Activated B cell treated with CpG ODN at 0.5 μM for 24 hours (primary cell): ENCODE measurements around the gene CEP162. TPM values are rescaled to one million over a fixed set of nuclear protein-coding genes. Genes with fewer than 3 reads are reported as not detected.
A peak's percentile ranks its signal among the peaks of the same experiment; 100 is the strongest.

ENCODE experiments used
- ATAC-seq: fragments of 200-7000 bp; cut with Tn5 transposase; one replicate; pipeline ENCODE4 v1.10.0; 2021; ENCODE audit warnings: low read depth, mild to moderate bottlenecking, moderate library complexity
- CTCF ChIA-PET: fragments of 350-600 bp; sonication (Branson Sonifier 250); formaldehyde crosslinking; loops from one replicate; lab custom pipeline; 2021; ENCODE audit warnings: antibody characterized with exemption; lab: Charles Lee
- POLR2A ChIA-PET: fragments of 350-600 bp; sonication (Branson Sonifier 250); formaldehyde crosslinking; loops from one replicate; lab custom pipeline; 2021; ENCODE audit warnings: antibody characterized with exemption; lab: Charles Lee
- DNase-seq: peaks from one replicate; pipeline ENCODE4 v3.0.0; 2022
- H3K27ac Mint-ChIP-seq: one replicate; pipeline ENCODE4 v1.8.0; 2020; ENCODE audit warnings: mixed read lengths
- H3K27me3 Mint-ChIP-seq: one replicate; pipeline ENCODE4 v1.8.0; 2021; ENCODE audit warnings: mixed read lengths
- H3K36me3 Mint-ChIP-seq: one replicate; pipeline ENCODE4 v1.8.0; 2021; ENCODE audit warnings: low read depth, mixed read lengths
- H3K4me1 Mint-ChIP-seq: one replicate; pipeline ENCODE4 v1.8.0; 2021; ENCODE audit warnings: mixed read lengths
- H3K4me3 Mint-ChIP-seq: one replicate; pipeline ENCODE4 v1.8.0; 2020; ENCODE audit warnings: mild to moderate bottlenecking, mixed read lengths
- H3K9me3 Mint-ChIP-seq: one replicate; pipeline ENCODE4 v1.8.0; 2020; ENCODE audit warnings: mixed read lengths
- intact Hi-C: fragments of 100-400 bp; cut with micrococcal nuclease; formaldehyde crosslinking; loops from one replicate; pipeline ENCODE4 v1.15.1; 2024
- total RNA-seq: library from RNA; stranded (reverse); gene quantifications from 2 replicates; pipeline ENCODE4 v1.2.3, GENCODE V29; 2022
- TF ChIP-seq, protein P1 (sequence below): fragments of 200-600 bp; IDR thresholded peaks from one replicate; pipeline ENCODE4 v1.8.0; 2022; ENCODE audit warnings: antibody characterized with exemption, mild to moderate bottlenecking

Gene CEP162, protein sequence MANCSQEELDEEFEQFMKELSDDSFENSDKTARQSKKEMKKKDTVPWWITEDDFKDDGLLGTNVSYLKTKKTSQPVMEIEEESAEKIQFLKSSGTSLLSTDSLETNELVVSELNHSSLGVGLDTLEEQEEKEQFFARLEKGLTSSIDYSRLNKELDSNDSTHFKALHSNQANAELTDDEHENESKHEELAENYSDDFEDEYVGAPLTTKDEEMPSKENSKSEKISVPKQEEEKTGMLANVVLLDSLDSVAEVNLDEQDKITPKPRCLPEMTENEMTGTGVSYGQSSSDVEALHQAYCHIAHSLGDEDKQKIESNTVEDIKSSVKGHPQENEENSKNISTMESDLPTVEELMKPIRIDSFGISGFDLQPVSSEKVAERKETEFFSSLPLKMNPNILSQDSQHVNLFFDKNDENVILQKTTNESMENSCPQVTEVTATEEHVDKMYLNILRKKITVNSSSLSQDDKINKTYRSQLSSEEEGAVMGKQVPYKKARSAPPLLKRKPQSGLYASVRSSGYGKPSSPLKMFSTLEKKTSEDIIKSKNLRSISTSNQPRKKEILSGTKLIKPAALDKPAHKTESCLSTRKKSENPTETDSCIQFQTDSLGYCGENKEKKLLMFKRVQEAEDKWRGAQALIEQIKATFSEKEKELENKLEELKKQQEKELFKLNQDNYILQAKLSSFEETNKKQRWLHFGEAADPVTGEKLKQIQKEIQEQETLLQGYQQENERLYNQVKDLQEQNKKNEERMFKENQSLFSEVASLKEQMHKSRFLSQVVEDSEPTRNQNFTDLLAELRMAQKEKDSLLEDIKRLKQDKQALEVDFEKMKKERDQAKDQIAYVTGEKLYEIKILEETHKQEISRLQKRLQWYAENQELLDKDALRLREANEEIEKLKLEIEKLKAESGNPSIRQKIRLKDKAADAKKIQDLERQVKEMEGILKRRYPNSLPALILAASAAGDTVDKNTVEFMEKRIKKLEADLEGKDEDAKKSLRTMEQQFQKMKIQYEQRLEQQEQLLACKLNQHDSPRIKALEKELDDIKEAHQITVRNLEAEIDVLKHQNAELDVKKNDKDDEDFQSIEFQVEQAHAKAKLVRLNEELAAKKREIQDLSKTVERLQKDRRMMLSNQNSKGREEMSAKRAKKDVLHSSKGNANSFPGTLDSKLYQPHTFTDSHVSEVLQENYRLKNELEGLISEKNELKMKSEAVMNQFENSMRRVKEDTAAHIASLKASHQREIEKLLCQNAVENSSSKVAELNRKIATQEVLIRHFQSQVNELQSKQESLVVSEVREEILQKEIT (N-terminal part only)
- total RNA-seq: 7.9 and 13.8 TPM in 2 replicates

DNA sequence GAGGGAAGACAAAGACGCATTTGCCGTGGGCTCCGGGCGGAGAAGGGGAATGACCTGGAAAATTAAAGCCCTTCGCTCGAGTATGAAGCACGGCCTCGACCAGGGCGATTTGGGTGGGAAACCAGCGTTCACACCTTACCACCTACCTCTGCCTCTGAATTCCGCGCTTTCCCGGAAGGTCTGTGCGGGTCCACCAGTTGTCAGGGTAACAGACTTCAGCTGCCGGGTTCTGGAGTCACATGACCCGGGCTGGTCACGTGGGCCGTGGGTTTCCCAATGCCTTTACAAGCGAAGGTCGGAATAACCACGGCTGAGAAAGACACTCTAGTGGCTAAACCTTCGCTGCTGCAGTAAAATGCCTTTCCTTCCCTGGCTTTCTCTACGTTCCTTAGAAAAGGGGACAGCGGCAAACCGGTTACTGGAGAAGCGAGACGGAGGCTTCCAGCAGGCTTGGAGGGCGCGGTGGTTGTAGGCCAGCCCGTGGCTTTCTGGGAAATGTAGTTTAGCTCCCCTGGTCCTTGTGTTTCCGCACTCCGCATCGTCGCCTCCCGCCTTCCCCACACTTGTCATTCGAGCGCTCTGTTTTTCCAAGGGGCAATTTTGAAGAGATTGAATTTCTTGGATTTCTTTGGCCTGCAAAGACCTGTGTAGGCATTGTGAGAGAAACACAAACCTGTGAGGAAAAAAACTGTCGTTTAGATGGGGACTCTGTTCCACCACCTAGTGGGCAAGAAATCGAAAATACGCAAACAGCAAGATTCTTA, at the start of gene CEP162:
CEP162 (minus strand) TSS at position 210 of the 764 bp plus-strand sequence. CDS start 1,250 bp downstream, outside the sequence.
- CTCF ChIA-PET: interaction anchor here (0.7 to 3.2 kb wide), 8 partner anchors 10 to 1160 kb away, joined by 3 to 17 read pairs (median 4); partner anchors contain the start of genes CYB5R4 and DOP1A

GRCh38 chr6:84274856-84275255, 47.4 kb upstream of the CEP162 start:
- no peaks in the 10 kb centered on the region for H3K36me3 Mint-ChIP-seq

More for the DNA sequence above, at the start of gene CEP162:
- peaks cover 7% of the 10 kb centered on the region for H3K36me3 Mint-ChIP-seq
- H3K27me3 Mint-ChIP-seq: peaks cover 13% of the 10 kb centered on the region
- no peaks in the 10 kb centered on the region for H3K9me3 Mint-ChIP-seq
- H3K4me1 Mint-ChIP-seq: peaks cover 19% of the 10 kb centered on the region
- peak within 1 kb of the TSS; percentile 99 for H3K4me3 Mint-ChIP-seq
- peak; percentile 92 for ATAC-seq
- POLR2A ChIA-PET: interaction anchor here (1.0 to 2.3 kb wide), 3 partner anchors 338 to 1415 kb away, joined by 3 to 21 read pairs (median 4); partner anchors contain the start of genes CYB5R4 and SYNCRIP
- H3K27ac Mint-ChIP-seq: peak within 1 kb of the TSS; percentile 95
- peak; percentile 82 for DNase-seq
- TF ChIP-seq, protein P1, sequence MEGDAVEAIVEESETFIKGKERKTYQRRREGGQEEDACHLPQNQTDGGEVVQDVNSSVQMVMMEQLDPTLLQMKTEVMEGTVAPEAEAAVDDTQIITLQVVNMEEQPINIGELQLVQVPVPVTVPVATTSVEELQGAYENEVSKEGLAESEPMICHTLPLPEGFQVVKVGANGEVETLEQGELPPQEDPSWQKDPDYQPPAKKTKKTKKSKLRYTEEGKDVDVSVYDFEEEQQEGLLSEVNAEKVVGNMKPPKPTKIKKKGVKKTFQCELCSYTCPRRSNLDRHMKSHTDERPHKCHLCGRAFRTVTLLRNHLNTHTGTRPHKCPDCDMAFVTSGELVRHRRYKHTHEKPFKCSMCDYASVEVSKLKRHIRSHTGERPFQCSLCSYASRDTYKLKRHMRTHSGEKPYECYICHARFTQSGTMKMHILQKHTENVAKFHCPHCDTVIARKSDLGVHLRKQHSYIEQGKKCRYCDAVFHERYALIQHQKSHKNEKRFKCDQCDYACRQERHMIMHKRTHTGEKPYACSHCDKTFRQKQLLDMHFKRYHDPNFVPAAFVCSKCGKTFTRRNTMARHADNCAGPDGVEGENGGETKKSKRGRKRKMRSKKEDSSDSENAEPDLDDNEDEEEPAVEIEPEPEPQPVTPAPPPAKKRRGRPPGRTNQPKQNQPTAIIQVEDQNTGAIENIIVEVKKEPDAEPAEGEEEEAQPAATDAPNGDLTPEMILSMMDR: no peak
- intact Hi-C loops: loop anchor here (1.0 to 10.0 kb wide), 7 partner anchors 343 to 1981 kb away; partner anchors contain the start of genes CYB5R4, DOP1A, IBTK and PGM3

GRCh38 chr6:84273048-84273809, 45.8 kb upstream of the CEP162 start:
- ATAC-seq (no peak), DNase-seq (no peak)
- intact Hi-C loops: no loop called here
- no peak overlapping the region for H3K4me3 Mint-ChIP-seq
- H3K36me3 Mint-ChIP-seq: no peaks in the 10 kb centered on the region
- ChIA-PET POLR2A (no interaction called here), CTCF (no interaction called here)
- no peaks in the 10 kb centered on the region for H3K9me3 Mint-ChIP-seq
- TF ChIP-seq, protein P1: no peak
- no peaks in the 10 kb centered on the region for H3K4me1 Mint-ChIP-seq
- H3K27me3 Mint-ChIP-seq: peaks cover 4% of the 10 kb centered on the region
- H3K27ac Mint-ChIP-seq: no peak overlapping the region

More at GRCh38 chr6:84274856-84275255, 47.4 kb upstream of the CEP162 start:
- ATAC-seq (no peak), DNase-seq (no peak)
- peaks cover 4% of the 10 kb centered on the region for H3K27me3 Mint-ChIP-seq
- H3K4me3 Mint-ChIP-seq: no peak overlapping the region
- intact Hi-C loops: no loop called here
- TF ChIP-seq, protein P1: no peak
- no peaks in the 10 kb centered on the region for H3K4me1 Mint-ChIP-seq
- ChIA-PET POLR2A (no interaction called here), CTCF (no interaction called here)
- H3K27ac Mint-ChIP-seq: no peak overlapping the region
- no peaks in the 10 kb centered on the region for H3K9me3 Mint-ChIP-seq

DNA sequence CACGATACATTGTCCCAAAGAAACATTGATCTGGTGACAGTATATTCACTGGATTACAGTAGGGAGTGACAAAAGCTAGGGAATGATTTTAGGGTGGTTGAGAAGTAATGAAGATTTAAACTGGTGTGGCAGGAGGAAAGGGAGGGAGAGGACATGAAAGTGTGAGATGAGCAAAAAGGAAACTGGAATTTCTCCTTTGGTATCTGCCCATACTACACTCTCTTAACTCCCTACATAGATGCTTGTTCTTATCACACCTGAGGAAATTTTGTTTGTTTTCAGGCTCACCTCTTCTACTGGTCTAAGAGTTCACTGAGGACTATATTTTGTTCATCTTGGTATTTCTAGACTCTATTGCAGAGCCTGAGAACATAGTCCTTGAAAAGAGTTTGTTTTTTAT, 44.9 kb upstream of the CEP162 start:
- Mint-ChIP-seq H3K9me3 (no peaks in the 10 kb centered on the region), H3K27me3 (peaks cover 4% of the 10 kb centered on the region), H3K27ac (no peak overlapping the region), H3K4me1 (no peaks in the 10 kb centered on the region), H3K4me3 (no peak overlapping the region), H3K36me3 (no peaks in the 10 kb centered on the region)
- ATAC-seq (no peak), DNase-seq (no peak)
- ChIA-PET POLR2A (no interaction called here), CTCF (no interaction called here)
- TF ChIP-seq, protein P1: no peak
- intact Hi-C loops: no loop called here
